Measurements from ENCODE around the gene AMMECR1. TPM values are rescaled to one million over a fixed set of nuclear protein-coding genes. Genes with fewer than 3 reads are reported as not detected.

Gene AMMECR1
- total and polyA plus RNA-seq, 2 of the 8 experiments (the other 6 are each of a cell fraction or from before 2014, with no cell fraction given): 10.2 to 21.2 TPM

Small RNAs within 50 kb of the gene (small RNA-seq; reads per million reads assigned to genes)
- gene GNG5P2 (ENCODE audit: insufficient read depth) (not detected), gene SNORD96B (ENCODE audit: insufficient read depth) (not detected)

Other genes starting within 250 kb of the AMMECR1 start
- 0.11 and 0.20 TPM in 2 replicates for gene RTL9, start 40.8 kb upstream of the AMMECR1 start, total RNA-seq (2021; fragmentation: NEBNext Ultra II Directional; extraction: Animal tissue kit (Norgen Biotek cat#: 25700))
- gene RTL9, start 40.8 kb upstream of the AMMECR1 start, polyA plus RNA-seq (2011; rRNA removed): 0.09 TPM in 2 replicates